Pancreas (tissue), 10 donors: ENCODE results near the gene RAC2. TPM values are rescaled to one million over a fixed set of nuclear protein-coding genes. Genes with fewer than 3 reads are reported as not detected.

Source experiments
- ATAC-seq, 4 donors: fragments of 200-7000 bp; cut with Tn5 transposase; one replicate each; pipeline versions ENCODE4 v1.8.0 to v1.9.1; 2020; ENCODE audit warnings: mild to moderate bottlenecking in 4 of 4, moderate library complexity in 4 of 4
- DNase-seq, 6 donors: peaks; one replicate each; pipeline ENCODE4 v3.0.0-alpha.2; 2020
- FAIRE-seq: peaks from 2 replicates; lab custom pipeline; 2012; peaks lifted over from hg19 to GRCh38; lab: Jason Lieb, UNC
- H3K27ac ChIP-seq, 4 donors: fragments of 200-600 bp; sonication (generic); 1 replicate in 3 of 4; 2 replicates in 1 of 4; pipeline versions ENCODE4 v1.5.0 to v1.8.0; 2020
- H3K27me3 ChIP-seq, 4 donors: fragments of 200-600 bp; one replicate each; pipeline ENCODE4 v1.8.0; 2021
- H3K36me3 ChIP-seq, 3 donors: fragments of 200-600 bp; sonication (generic) in 1 of 3; one replicate each; pipeline versions ENCODE4 v1.5.0 to v1.8.0; 2020 to 2021
- H3K4me1 ChIP-seq, 3 donors: fragments of 200-600 bp; one replicate each; pipeline ENCODE4 v1.8.0; 2021
- H3K4me3 ChIP-seq, 4 donors: fragments of 200-600 bp; sonication (generic) in 2 of 4; one replicate each; pipeline versions ENCODE4 v1.5.0 to v1.8.0; 2020 to 2021
- H3K9me3 ChIP-seq, 4 donors: fragments of 200-600 bp; one replicate each; pipeline ENCODE4 v1.8.0; 2021
- CTCF ChIP-seq, 4 donors: fragments of 200-600 bp; sonication (generic) in 3 of 4; IDR thresholded peaks; one replicate each; pipeline versions ENCODE4 v1.5.0 to v1.8.0; 2021; ENCODE audit warnings: antibody characterized with exemption in 4 of 4
- WGBS, 2 donors: extraction: QIAGEN DNeasy Blood & Tissue Kit; methylation state at CpG; one replicate each; pipeline ENCODE4 v1.1.7; 2013; 5-methylcytosine and 5-hydroxymethylcytosine counted together
- intact Hi-C, 3 donors: fragments of 100-400 bp; cut with DNase I; formaldehyde crosslinking; loops; one replicate each; pipeline versions ENCODE4 v1.11.1 to v1.14.2; 2022
- polyA plus RNA-seq, 2 donors: library from polyadenylated mRNA; stranded (reverse); fragments of 200-250 nt; gene quantifications; one replicate each; pipeline ENCODE4 v1.2.3, GENCODE V29; 2013
- total RNA-seq, 6 donors: library from RNA; stranded (reverse); fragmentation: NEBNext Ultra II Directional in 4 of 6; extraction: Animal tissue kit (Norgen Biotek cat#: 25700) in 4 of 6; gene quantifications; one replicate each; pipeline versions ENCODE4 v1.2.1 to v1.2.4, GENCODE V29; 2021 to 2023
- donor health status: healthy with polysubstance abuse.
- donor health status: DM: no; HTN: no; CAD: no; lungs with moderate emphysema.
- donor health status: DM: no; HTN: no; CAD: no.
- donor health status: control.
- donor health status: control.
- donor health status: Bipolar disorder and iron deficiency.
- donor health status: DM: yes; HTN: yes; CAD: no.
- donor health status: DM: no; HTN: no; CAD: no.
- donor health status: DM: no; HTN: no; CAD: no.
- donor health status: DM: yes; HTN: yes; CAD: no.

Gene RAC2
- total and polyA plus RNA-seq, 8 donors, result 0.91 to 12.8 (median 3.0) TPM

GRCh38 chr22:37274380-37274862 lies 30.4 kb upstream of the RAC2 start:
- no peak for TF ChIP-seq CTCF (IDR thresholded peaks at IDR 0.05)
- DNase-seq, result peak in 1 of 6 donors; percentile 49
- no peak for FAIRE-seq
- peak in 2 of 4 donors; percentile 59 to 76 for ATAC-seq
- 62 to 69% methylated on average over 12 of the region's 12 CpGs for WGBS, 2 donors
- no peaks in the 10 kb centered on the region for H3K4me1 ChIP-seq
- no peaks in the 10 kb centered on the region for H3K36me3 ChIP-seq
- no peaks in the 10 kb centered on the region for H3K9me3 ChIP-seq
- H3K27ac ChIP-seq, result no peak overlapping the region
- no peak overlapping the region for H3K4me3 ChIP-seq
- intact Hi-C loops, result no loop called here
- peaks cover 0 to 3% (median 0%) of the 10 kb centered on the region in 4 donors for H3K27me3 ChIP-seq

- Histone ChIP-seq H3K27ac (no peak overlapping the region), H3K27me3 (peaks cover 0 to 3% (median 0%) of the 10 kb centered on the region in 4 donors), H3K9me3 (no peaks in the 10 kb centered on the region), H3K4me1 (no peaks in the 10 kb centered on the region), H3K36me3 (no peaks in the 10 kb centered on the region), H3K4me3 (no peak overlapping the region)
- DNase-seq, result no peak
- ATAC-seq, result no peak
- 60 to 67% methylated on average over 8 of the region's 8 CpGs for WGBS, 2 donors
- no peak for FAIRE-seq
- intact Hi-C loops, result no loop called here
- TF ChIP-seq CTCF (IDR thresholded peaks at IDR 0.05), result no peak
Measured at GRCh38 chr22:37273846-37274225, 29.8 kb upstream of the RAC2 start.

GRCh38 chr22:37273126-37273845 lies 29.2 kb upstream of the RAC2 start:
- H3K4me3 ChIP-seq, result no peak overlapping the region
- H3K36me3 ChIP-seq, result no peaks in the 10 kb centered on the region
- no peak for TF ChIP-seq CTCF (IDR thresholded peaks at IDR 0.05)
- no peak for FAIRE-seq
- H3K9me3 ChIP-seq, result no peaks in the 10 kb centered on the region
- peaks cover 0 to 3% (median 0%) of the 10 kb centered on the region in 4 donors for H3K27me3 ChIP-seq
- intact Hi-C loops, result no loop called here
- 51 to 58% methylated on average over 17 of the region's 17 CpGs for WGBS, 2 donors
- H3K27ac ChIP-seq, result no peak overlapping the region
- ATAC-seq, result peak in 2 of 4 donors; percentile 28 to 53
- no peak for DNase-seq
- H3K4me1 ChIP-seq, result no peaks in the 10 kb centered on the region

- 59 to 68% methylated on average over 8 of the region's 8 CpGs for WGBS, 2 donors
- FAIRE-seq, result no peak
- Histone ChIP-seq H3K36me3 (no peaks in the 10 kb centered on the region), H3K4me1 (peaks cover 0 to 5% (median 0%) of the 10 kb centered on the region in 3 donors), H3K27me3 (peaks cover 0 to 6% (median 0%) of the 10 kb centered on the region in 4 donors), H3K27ac (peak overlapping the region in 1 of 4 donors; percentile 28), H3K4me3 (no peak overlapping the region), H3K9me3 (no peaks in the 10 kb centered on the region)
- no peak for TF ChIP-seq CTCF (IDR thresholded peaks at IDR 0.05)
- peak in 2 of 4 donors; percentile 13 to 36 for ATAC-seq
- no peak for DNase-seq
- intact Hi-C loops, result no loop called here
Measured at GRCh38 chr22:37270928-37271650, 27.0 kb upstream of the RAC2 start.
